ENCODE results near the gene PLEKHG1.

DNA sequence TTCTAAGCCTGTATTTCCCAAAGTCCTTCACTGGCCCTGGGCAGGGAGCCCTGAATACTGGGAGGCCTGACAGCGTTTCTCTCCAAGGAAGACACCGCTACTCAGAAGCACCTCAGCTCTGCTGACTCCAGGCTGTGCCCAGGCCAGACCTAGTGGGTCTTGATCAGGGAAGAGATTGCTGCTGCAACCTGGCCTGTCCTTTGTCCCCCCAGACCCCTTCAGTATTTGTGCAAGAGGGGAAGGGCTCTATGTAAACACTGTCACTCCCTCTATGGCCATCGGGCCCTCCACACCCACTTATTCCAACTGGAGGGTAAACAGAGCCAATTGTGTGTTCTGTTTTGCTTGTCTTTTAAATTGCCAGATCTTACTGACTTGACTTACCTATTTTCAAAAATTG lies 20.6 kb downstream of the PLEKHG1 start:
- no peak for TF ChIP-seq RARB (CRISPR knock-in tag; IDR thresholded peaks at IDR 0.05)
- TF ChIP-seq, protein P1, sequence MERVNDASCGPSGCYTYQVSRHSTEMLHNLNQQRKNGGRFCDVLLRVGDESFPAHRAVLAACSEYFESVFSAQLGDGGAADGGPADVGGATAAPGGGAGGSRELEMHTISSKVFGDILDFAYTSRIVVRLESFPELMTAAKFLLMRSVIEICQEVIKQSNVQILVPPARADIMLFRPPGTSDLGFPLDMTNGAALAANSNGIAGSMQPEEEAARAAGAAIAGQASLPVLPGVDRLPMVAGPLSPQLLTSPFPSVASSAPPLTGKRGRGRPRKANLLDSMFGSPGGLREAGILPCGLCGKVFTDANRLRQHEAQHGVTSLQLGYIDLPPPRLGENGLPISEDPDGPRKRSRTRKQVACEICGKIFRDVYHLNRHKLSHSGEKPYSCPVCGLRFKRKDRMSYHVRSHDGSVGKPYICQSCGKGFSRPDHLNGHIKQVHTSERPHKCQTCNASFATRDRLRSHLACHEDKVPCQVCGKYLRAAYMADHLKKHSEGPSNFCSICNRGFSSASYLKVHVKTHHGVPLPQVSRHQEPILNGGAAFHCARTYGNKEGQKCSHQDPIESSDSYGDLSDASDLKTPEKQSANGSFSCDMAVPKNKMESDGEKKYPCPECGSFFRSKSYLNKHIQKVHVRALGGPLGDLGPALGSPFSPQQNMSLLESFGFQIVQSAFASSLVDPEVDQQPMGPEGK (CRISPR knock-in tag; IDR thresholded peaks at IDR 0.05; ENCODE audit: borderline replicate concordance), result no peak
- TF ChIP-seq ZFP3 (CRISPR knock-in tag; IDR thresholded peaks at IDR 0.05), result no peak
- no peak for TF ChIP-seq ESRRG (CRISPR knock-in tag; IDR thresholded peaks at IDR 0.05)
- TF ChIP-seq ZFP30 (CRISPR knock-in tag; IDR thresholded peaks at IDR 0.05), result no peak
- no peak for TF ChIP-seq ZC3H10 (CRISPR knock-in tag; IDR thresholded peaks at IDR 0.05)
- TF ChIP-seq ISL1 (CRISPR knock-in tag; IDR thresholded peaks at IDR 0.05), result no peak
- TF ChIP-seq, protein P2, sequence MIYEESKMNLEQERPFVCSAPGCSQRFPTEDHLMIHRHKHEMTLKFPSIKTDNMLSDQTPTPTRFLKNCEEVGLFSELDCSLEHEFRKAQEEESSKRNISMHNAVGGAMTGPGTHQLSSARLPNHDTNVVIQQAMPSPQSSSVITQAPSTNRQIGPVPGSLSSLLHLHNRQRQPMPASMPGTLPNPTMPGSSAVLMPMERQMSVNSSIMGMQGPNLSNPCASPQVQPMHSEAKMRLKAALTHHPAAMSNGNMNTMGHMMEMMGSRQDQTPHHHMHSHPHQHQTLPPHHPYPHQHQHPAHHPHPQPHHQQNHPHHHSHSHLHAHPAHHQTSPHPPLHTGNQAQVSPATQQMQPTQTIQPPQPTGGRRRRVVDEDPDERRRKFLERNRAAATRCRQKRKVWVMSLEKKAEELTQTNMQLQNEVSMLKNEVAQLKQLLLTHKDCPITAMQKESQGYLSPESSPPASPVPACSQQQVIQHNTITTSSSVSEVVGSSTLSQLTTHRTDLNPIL (CRISPR knock-in tag; IDR thresholded peaks at IDR 0.05; ENCODE audit: low read depth), result no peak
- no peak for TF ChIP-seq BACH2 (CRISPR knock-in tag; IDR thresholded peaks at IDR 0.05; ENCODE audit: borderline replicate concordance)
- TF ChIP-seq, protein P3, sequence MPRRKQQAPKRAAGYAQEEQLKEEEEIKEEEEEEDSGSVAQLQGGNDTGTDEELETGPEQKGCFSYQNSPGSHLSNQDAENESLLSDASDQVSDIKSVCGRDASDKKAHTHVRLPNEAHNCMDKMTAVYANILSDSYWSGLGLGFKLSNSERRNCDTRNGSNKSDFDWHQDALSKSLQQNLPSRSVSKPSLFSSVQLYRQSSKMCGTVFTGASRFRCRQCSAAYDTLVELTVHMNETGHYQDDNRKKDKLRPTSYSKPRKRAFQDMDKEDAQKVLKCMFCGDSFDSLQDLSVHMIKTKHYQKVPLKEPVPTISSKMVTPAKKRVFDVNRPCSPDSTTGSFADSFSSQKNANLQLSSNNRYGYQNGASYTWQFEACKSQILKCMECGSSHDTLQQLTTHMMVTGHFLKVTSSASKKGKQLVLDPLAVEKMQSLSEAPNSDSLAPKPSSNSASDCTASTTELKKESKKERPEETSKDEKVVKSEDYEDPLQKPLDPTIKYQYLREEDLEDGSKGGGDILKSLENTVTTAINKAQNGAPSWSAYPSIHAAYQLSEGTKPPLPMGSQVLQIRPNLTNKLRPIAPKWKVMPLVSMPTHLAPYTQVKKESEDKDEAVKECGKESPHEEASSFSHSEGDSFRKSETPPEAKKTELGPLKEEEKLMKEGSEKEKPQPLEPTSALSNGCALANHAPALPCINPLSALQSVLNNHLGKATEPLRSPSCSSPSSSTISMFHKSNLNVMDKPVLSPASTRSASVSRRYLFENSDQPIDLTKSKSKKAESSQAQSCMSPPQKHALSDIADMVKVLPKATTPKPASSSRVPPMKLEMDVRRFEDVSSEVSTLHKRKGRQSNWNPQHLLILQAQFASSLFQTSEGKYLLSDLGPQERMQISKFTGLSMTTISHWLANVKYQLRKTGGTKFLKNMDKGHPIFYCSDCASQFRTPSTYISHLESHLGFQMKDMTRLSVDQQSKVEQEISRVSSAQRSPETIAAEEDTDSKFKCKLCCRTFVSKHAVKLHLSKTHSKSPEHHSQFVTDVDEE (CRISPR knock-in tag; IDR thresholded peaks at IDR 0.05), result no peak
